Colonic mucosa (tissue), 4 donors: ENCODE measurements around the gene NTSR1. TPM values are rescaled to one million over a fixed set of nuclear protein-coding genes. Genes with fewer than 3 reads are reported as not detected.

Experiments used
- DNase-seq: peaks from one replicate; pipeline ENCODE4 v3.0.0-alpha.2; 2020
- H3K27ac ChIP-seq: fragments of 200-600 bp; one replicate; pipeline ENCODE4 v1.8.0; 2021
- H3K27me3 ChIP-seq: fragments of 200-600 bp; one replicate; pipeline ENCODE4 v1.8.0; 2021
- H3K36me3 ChIP-seq: fragments of 200-600 bp; one replicate; pipeline ENCODE4 v1.8.0; 2021
- H3K4me1 ChIP-seq: fragments of 200-600 bp; one replicate; pipeline ENCODE4 v1.8.0; 2021; ENCODE audit warnings: mild to moderate bottlenecking
- H3K4me3 ChIP-seq: fragments of 200-600 bp; one replicate; pipeline ENCODE4 v1.8.0; 2021
- H3K9ac ChIP-seq, 2 donors: one replicate each; pipeline ENCODE4 v1.7.0; 2013; ENCODE audit warnings: control low read depth in 2 of 2, low read depth in 2 of 2, low read length in 2 of 2
- H3K9me3 ChIP-seq: fragments of 200-600 bp; one replicate; pipeline ENCODE4 v1.8.0; 2021
- CTCF ChIP-seq: fragments of 200-600 bp; IDR thresholded peaks from one replicate; pipeline ENCODE4 v1.8.0; 2022; ENCODE audit warnings: antibody characterized with exemption, mild to moderate bottlenecking
- intact Hi-C: fragments of 100-400 bp; cut with DNase I; formaldehyde crosslinking; loops from one replicate; pipeline ENCODE4 v1.14.1; 2022
- total RNA-seq, 2 donors: library from RNA; stranded (reverse); fragmentation: NEBNext Ultra II Directional in 1 of 2; extraction: Animal tissue kit (Norgen Biotek cat#: 25700) in 1 of 2; gene quantifications; one replicate each; pipeline ENCODE4 v1.2.1, GENCODE V29; 2021
- donor health status: healthy.
- donor health status: DM: no; HTN: no; CAD: no.
- donor health status: DM: no; HTN: no; CAD: no.

NTSR1 gene
- total RNA-seq, 2 donors from 2014 or later = 0.05 to 2.9 TPM

GRCh38 chr20:62709537-62709905 lies 885 bp downstream of the NTSR1 start:
- intact Hi-C loops = no loop called here
- DNase-seq = no peak
- Histone ChIP-seq H3K9me3 (no peaks in the 10 kb centered on the region), H3K4me1 (no peaks in the 10 kb centered on the region), H3K4me3 (no peak overlapping the region), H3K9ac (no peak overlapping the region), H3K36me3 (no peaks in the 10 kb centered on the region), H3K27ac (no peak overlapping the region), H3K27me3 (peaks cover 33% of the 10 kb centered on the region)
- TF ChIP-seq CTCF = no peak

GRCh38 chr20:62710221-62710885 lies 1.7 kb downstream of the NTSR1 start:
- Histone ChIP-seq H3K27me3 (peaks cover 33% of the 10 kb centered on the region), H3K27ac (no peak overlapping the region), H3K4me3 (no peak overlapping the region), H3K9ac (no peak overlapping the region), H3K9me3 (no peaks in the 10 kb centered on the region), H3K36me3 (no peaks in the 10 kb centered on the region), H3K4me1 (no peaks in the 10 kb centered on the region)
- no peak for TF ChIP-seq CTCF
- intact Hi-C loops = no loop called here
- no peak for DNase-seq

GRCh38 chr20:62710886-62711702 lies 2.5 kb downstream of the NTSR1 start:
- no peak for DNase-seq
- Histone ChIP-seq H3K27ac (no peak overlapping the region), H3K9ac (no peak overlapping the region), H3K4me1 (no peaks in the 10 kb centered on the region), H3K27me3 (peaks cover 33% of the 10 kb centered on the region), H3K36me3 (no peaks in the 10 kb centered on the region), H3K9me3 (no peaks in the 10 kb centered on the region), H3K4me3 (no peak overlapping the region)
- TF ChIP-seq CTCF = no peak
- intact Hi-C loops = no loop called here

GRCh38 chr20:62711703-62712101 lies 3.1 kb downstream of the NTSR1 start:
- no peak overlapping the region for H3K9ac ChIP-seq
- peaks cover 33% of the 10 kb centered on the region for H3K27me3 ChIP-seq
- no peaks in the 10 kb centered on the region for H3K9me3 ChIP-seq
- no peak for TF ChIP-seq CTCF
- H3K4me1 ChIP-seq = no peaks in the 10 kb centered on the region
- H3K4me3 ChIP-seq = no peak overlapping the region
- no peak overlapping the region for H3K27ac ChIP-seq
- DNase-seq = no peak
- intact Hi-C loops = no loop called here
- no peaks in the 10 kb centered on the region for H3K36me3 ChIP-seq

GRCh38 chr20:62712606-62713005 lies 4.0 kb downstream of the NTSR1 start:
- TF ChIP-seq CTCF = no peak
- Histone ChIP-seq H3K27me3 (peaks cover 29% of the 10 kb centered on the region), H3K9me3 (no peaks in the 10 kb centered on the region), H3K4me1 (no peaks in the 10 kb centered on the region), H3K4me3 (no peak overlapping the region), H3K36me3 (no peaks in the 10 kb centered on the region), H3K9ac (no peak overlapping the region), H3K27ac (no peak overlapping the region)
- no peak for DNase-seq
- intact Hi-C loops = no loop called here
